CD14-positive monocyte (primary cell): ENCODE measurements around the gene GPBP1L1. TPM values are rescaled to one million over a fixed set of nuclear protein-coding genes. Genes with fewer than 3 reads are reported as not detected.
A peak's percentile ranks its signal among the peaks of the same experiment; 100 is the strongest.
"Not testable (repeated sequence)": the region's sequence is repeated elsewhere in the genome, so short reads cannot be mapped to it uniquely, and the experiment has no call there.

Experiments used
- DNase-seq, 3 donors: peaks; one replicate each; pipeline ENCODE4 v3.0.0-alpha.2; 2011 to 2022
- H2AFZ ChIP-seq: 2 replicates; pipeline ENCODE4 v1.6.0; 2012; ENCODE audit warnings: mild to moderate bottlenecking, low read depth, low read length, inconsistent platforms; ENCODE audit not compliant: insufficient read depth, poor library complexity, severe bottlenecking
- H3K27ac ChIP-seq, 2 donors: 1 replicate in 1 of 2; 2 replicates in 1 of 2; pipeline ENCODE4 v1.5.1; 2012 to 2013; ENCODE audit warnings: low read length in 2 of 2, control low read depth in 1 of 2, inconsistent platforms in 1 of 2, low read depth in 1 of 2, mild to moderate bottlenecking in 1 of 2
- H3K27me3 ChIP-seq, 2 donors: one replicate each; pipeline versions ENCODE4 v1.6.0 to v1.6.1; 2011 to 2013; ENCODE audit warnings: low read length in 2 of 2; ENCODE audit not compliant: control insufficient read depth in 2 of 2, insufficient read depth in 2 of 2
- H3K36me3 ChIP-seq, 2 donors: replicated peaks in 1 of 2; 1 replicate in 1 of 2; 2 replicates in 1 of 2; pipeline versions ENCODE4 v1.5.1 to v1.6.1; 2012 to 2013; ENCODE audit warnings: low read length in 2 of 2, control low read depth in 1 of 2, inconsistent platforms in 1 of 2, mild to moderate bottlenecking in 1 of 2; ENCODE audit not compliant: insufficient read depth in 2 of 2, control insufficient read depth in 1 of 2
- H3K4me1 ChIP-seq, 2 donors: 1 replicate in 1 of 2; 2 replicates in 1 of 2; pipeline versions ENCODE4 v1.5.1 to v1.6.1; 2012 to 2013; ENCODE audit warnings: low read length in 2 of 2, control low read depth in 1 of 2, inconsistent platforms in 1 of 2, mild to moderate bottlenecking in 1 of 2, moderate library complexity in 1 of 2; ENCODE audit not compliant: insufficient read depth in 2 of 2, control insufficient read depth in 1 of 2
- H3K4me2 ChIP-seq: replicated peaks from 2 replicates; pipeline ENCODE3; 2012; ENCODE audit warnings: low read length, moderate library complexity, mild to moderate bottlenecking; ENCODE audit not compliant: poor library complexity, severe bottlenecking; ENCODE audit errors: extremely low read depth
- H3K4me3 ChIP-seq, 3 experiments: fragments of 200-600 bp in 1 of 3; sonication (generic) in 1 of 3; replicated peaks in 1 of 3; 1 replicate in 2 of 3; 2 replicates in 1 of 3; pipeline ENCODE4 v1.5.1; 2011 to 2013; ENCODE audit warnings: low read length in 3 of 3, mild to moderate bottlenecking in 3 of 3, control low read depth in 2 of 3, low read depth in 2 of 3, inconsistent platforms in 1 of 3, moderate library complexity in 1 of 3
- H3K79me2 ChIP-seq: 2 replicates; pipeline ENCODE4 v1.6.0; 2012; ENCODE audit warnings: mild to moderate bottlenecking, control low read depth, inconsistent platforms, low read length, moderate library complexity; ENCODE audit not compliant: insufficient read depth
- H3K9ac ChIP-seq: 2 replicates; pipeline ENCODE4 v1.6.0; 2017; ENCODE audit warnings: low read length, mild to moderate bottlenecking; ENCODE audit not compliant: insufficient read depth, poor library complexity, severe bottlenecking
- H3K9me3 ChIP-seq, 2 donors: replicated peaks in 1 of 2; 1 replicate in 1 of 2; 2 replicates in 1 of 2; pipeline versions ENCODE4 v1.5.1 to v1.6.1; 2012 to 2013; ENCODE audit warnings: low read length in 2 of 2, control low read depth in 1 of 2; ENCODE audit not compliant: control insufficient read depth in 1 of 2, insufficient read depth in 1 of 2
- H4K20me1 ChIP-seq: 2 replicates; pipeline ENCODE4 v1.6.0; 2012; ENCODE audit warnings: mild to moderate bottlenecking, low read length, control low read depth, moderate library complexity; ENCODE audit not compliant: insufficient read depth
- H3K27ac Mint-ChIP-seq, 7 donors: one replicate each; pipeline ENCODE4 v1.8.0; 2020; ENCODE audit warnings: mild to moderate bottlenecking in 7 of 7, mixed read lengths in 7 of 7, moderate library complexity in 6 of 7, inconsistent platforms in 2 of 7
- H3K27me3 Mint-ChIP-seq, 3 donors: one replicate each; pipeline ENCODE4 v1.8.0; 2021 to 2022; ENCODE audit warnings: low read depth in 3 of 3, mild to moderate bottlenecking in 3 of 3, mixed read lengths in 3 of 3, moderate library complexity in 3 of 3, inconsistent platforms in 1 of 3
- H3K36me3 Mint-ChIP-seq, 2 donors: one replicate each; pipeline ENCODE4 v1.8.0; 2020; ENCODE audit warnings: mixed read lengths in 2 of 2, inconsistent platforms in 1 of 2, mild to moderate bottlenecking in 1 of 2
- H3K4me1 Mint-ChIP-seq: one replicate; pipeline ENCODE4 v1.8.0; 2020; ENCODE audit warnings: mild to moderate bottlenecking, mixed read lengths
- H3K4me3 Mint-ChIP-seq, 2 donors: one replicate each; pipeline ENCODE4 v1.8.0; 2020; ENCODE audit warnings: mild to moderate bottlenecking in 2 of 2, mixed read lengths in 2 of 2, moderate library complexity in 1 of 2
- H3K9me3 Mint-ChIP-seq, 7 donors: one replicate each; pipeline ENCODE4 v1.8.0; 2020 to 2022; ENCODE audit warnings: mixed read lengths in 7 of 7, mild to moderate bottlenecking in 6 of 7, moderate library complexity in 6 of 7, inconsistent platforms in 2 of 7
- WGBS: methylation state at CpG from one replicate; pipeline ENCODE4 v1.1.5; 2013; ENCODE audit warnings: missing lambda C conversion rate; ENCODE audit not compliant: insufficient coverage; 5-methylcytosine and 5-hydroxymethylcytosine counted together
- intact Hi-C, 2 donors: fragments of 100-400 bp; cut with micrococcal nuclease; formaldehyde crosslinking; loops; one replicate each; pipeline versions ENCODE4 v1.15.0 to v1.15.1; 2023
- polyA plus RNA-seq, 3 donors: library from polyadenylated mRNA; depleted of rRNA in 1 of 3; unstranded in 2 of 3; stranded (reverse) in 1 of 3; fragments of 300-500 nt in 2 of 3; fragments of >200 nt in 1 of 3; fragmentation: Illumina TruSeq in 2 of 3; gene quantifications; 1 replicate in 2 of 3; 2 replicates in 1 of 3; pipeline ENCODE4 v1.2.3, GENCODE V29; 2012 to 2021
- TF ChIP-seq, protein P1 (sequence below): fragments of 200-600 bp; IDR thresholded peaks from one replicate; pipeline ENCODE4 v1.8.0; 2022; ENCODE audit warnings: antibody characterized with exemption, mild to moderate bottlenecking

GPBP1L1 gene
- polyA plus RNA-seq, 3 donors: 71.6 to 93.3 (median 79.5) TPM

DNA sequence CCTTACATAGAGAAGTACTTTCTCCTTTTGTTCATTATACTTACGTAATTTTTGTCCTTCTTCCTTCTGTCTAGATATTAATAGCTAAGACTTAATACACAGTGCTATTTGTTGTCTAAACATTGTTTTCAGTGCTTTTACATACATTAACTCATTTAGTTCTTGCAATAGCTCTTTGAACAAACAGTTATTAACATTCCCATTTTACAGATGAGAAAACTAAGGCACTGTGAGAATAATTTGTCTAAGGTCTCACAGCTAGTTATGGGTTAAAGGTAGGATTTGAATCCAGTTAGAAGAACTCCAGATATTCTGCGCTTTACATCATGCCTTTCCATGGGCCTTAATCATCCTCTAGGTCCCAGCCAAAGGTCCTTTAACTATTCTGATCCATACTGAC, 82.1 kb downstream of the GPBP1L1 start:
- Mint-ChIP-seq H3K36me3 (peaks cover 25 to 57% of the 10 kb centered on the region in 2 donors), H3K4me1 (peaks cover 25% of the 10 kb centered on the region), H3K27ac (no peak overlapping the region), H3K9me3 (no peaks in the 10 kb centered on the region), H3K27me3 (peaks cover 0 to 2% (median 1%) of the 10 kb centered on the region in 3 donors), H3K4me3 (no peak overlapping the region)
- Histone ChIP-seq H4K20me1 (no peaks in the 10 kb centered on the region), H3K36me3 (peaks cover 8 to 56% of the 10 kb centered on the region in 2 donors), H3K79me2 (peaks cover 40% of the 10 kb centered on the region), H3K4me1 (peaks cover 25 to 26% of the 10 kb centered on the region in 2 donors), H3K4me2 (no peak overlapping the region), H3K27me3 (no peaks in the 10 kb centered on the region), H3K9me3 (no peaks in the 10 kb centered on the region), H3K27ac (no peak overlapping the region), H2AFZ (no peak overlapping the region), H3K9ac (no peak overlapping the region), H3K4me3 (no peak overlapping the region)
- intact Hi-C loops: no loop called here
- DNase-seq: no peak
- no CpG with 5 or more reads among the region's 2 CpGs for whole genome bisulfite sequencing
- TF ChIP-seq, protein P1, sequence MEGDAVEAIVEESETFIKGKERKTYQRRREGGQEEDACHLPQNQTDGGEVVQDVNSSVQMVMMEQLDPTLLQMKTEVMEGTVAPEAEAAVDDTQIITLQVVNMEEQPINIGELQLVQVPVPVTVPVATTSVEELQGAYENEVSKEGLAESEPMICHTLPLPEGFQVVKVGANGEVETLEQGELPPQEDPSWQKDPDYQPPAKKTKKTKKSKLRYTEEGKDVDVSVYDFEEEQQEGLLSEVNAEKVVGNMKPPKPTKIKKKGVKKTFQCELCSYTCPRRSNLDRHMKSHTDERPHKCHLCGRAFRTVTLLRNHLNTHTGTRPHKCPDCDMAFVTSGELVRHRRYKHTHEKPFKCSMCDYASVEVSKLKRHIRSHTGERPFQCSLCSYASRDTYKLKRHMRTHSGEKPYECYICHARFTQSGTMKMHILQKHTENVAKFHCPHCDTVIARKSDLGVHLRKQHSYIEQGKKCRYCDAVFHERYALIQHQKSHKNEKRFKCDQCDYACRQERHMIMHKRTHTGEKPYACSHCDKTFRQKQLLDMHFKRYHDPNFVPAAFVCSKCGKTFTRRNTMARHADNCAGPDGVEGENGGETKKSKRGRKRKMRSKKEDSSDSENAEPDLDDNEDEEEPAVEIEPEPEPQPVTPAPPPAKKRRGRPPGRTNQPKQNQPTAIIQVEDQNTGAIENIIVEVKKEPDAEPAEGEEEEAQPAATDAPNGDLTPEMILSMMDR: no peak

DNA sequence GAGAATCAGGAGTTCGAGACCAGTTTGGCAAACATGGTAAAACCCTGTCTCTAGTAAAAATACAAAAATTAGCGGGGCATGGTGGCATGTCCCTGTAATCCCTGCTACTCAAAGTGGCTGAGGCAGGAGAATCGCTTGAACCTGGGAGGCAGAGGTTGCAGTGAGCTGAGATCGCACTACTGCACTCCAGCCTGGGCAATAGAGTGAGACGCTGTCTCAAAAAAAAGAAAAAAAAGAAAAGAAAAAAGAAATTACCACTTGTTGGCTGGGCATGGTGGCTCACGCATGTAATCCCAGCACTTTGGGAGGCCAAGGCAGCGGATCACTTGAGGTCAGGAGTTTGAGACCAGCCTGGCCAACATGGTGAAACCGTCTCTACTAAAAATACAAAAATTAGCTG, 89.6 kb downstream of the GPBP1L1 start:
- H3K4me3 ChIP-seq, H4K20me1 ChIP-seq, H3K4me1 Mint-ChIP-seq, H3K27me3 ChIP-seq, H3K27me3 Mint-ChIP-seq, H3K27ac ChIP-seq, H3K4me3 Mint-ChIP-seq, H3K4me2 ChIP-seq, H2AFZ ChIP-seq, intact Hi-C loops, H3K9me3 Mint-ChIP-seq, H3K9ac ChIP-seq, H3K9me3 ChIP-seq, DNase-seq, H3K4me1 ChIP-seq: not testable (repeated sequence)
- Mint-ChIP-seq H3K27ac (peak overlapping the region in 2 of 7 donors; percentile 15 to 43), H3K36me3 (peaks cover 40 to 68% of the 10 kb centered on the region in 2 donors)
- Histone ChIP-seq H3K79me2 (peaks cover 96% of the 10 kb centered on the region), H3K36me3 (peaks cover 17 to 60% of the 10 kb centered on the region in 2 donors)
- WGBS: 100% methylated on average over 5 of the region's 8 CpGs
